Right lobe of liver (tissue), 6 donors: Measurements from ENCODE around the gene CCDC38. TPM values are rescaled to one million over a fixed set of nuclear protein-coding genes. Genes with fewer than 3 reads are reported as not detected.

ENCODE experiments used
- ATAC-seq, 4 donors: fragments of 200-7000 bp; cut with Tn5 transposase; one replicate each; pipeline ENCODE4 v1.9.1; 2020; ENCODE audit warnings: mild to moderate bottlenecking in 4 of 4, moderate library complexity in 4 of 4
- DNase-seq, 3 donors: peaks; one replicate each; pipeline ENCODE4 v3.0.0-alpha.2; 2020
- H3K27ac ChIP-seq, 3 donors: fragments of 200-600 bp; one replicate each; pipeline ENCODE4 v1.8.0; 2022
- H3K27me3 ChIP-seq, 2 donors: fragments of 200-600 bp; one replicate each; pipeline ENCODE4 v1.8.0; 2022
- H3K36me3 ChIP-seq, 4 donors: fragments of 200-600 bp; sonication (generic) in 1 of 4; one replicate each; pipeline versions ENCODE4 v1.5.1 to v1.8.0; 2017 to 2022; ENCODE audit warnings: control low read depth in 1 of 4
- H3K4me1 ChIP-seq, 4 donors: fragments of 200-600 bp; sonication (generic) in 1 of 4; one replicate each; pipeline versions ENCODE4 v1.5.1 to v1.8.0; 2017 to 2022; ENCODE audit warnings: control low read depth in 1 of 4
- H3K4me3 ChIP-seq, 3 donors: fragments of 200-600 bp; one replicate each; pipeline ENCODE4 v1.8.0; 2022
- H3K9me3 ChIP-seq, 4 donors: fragments of 200-600 bp; sonication (generic) in 1 of 4; one replicate each; pipeline versions ENCODE4 v1.5.1 to v1.8.0; 2017 to 2022; ENCODE audit warnings: control low read depth in 1 of 4
- POLR2A ChIP-seq: fragments of 450-650 bp; IDR thresholded peaks from one replicate; pipeline ENCODE4 v1.6.1; 2017; ENCODE audit warnings: antibody characterized with exemption, mild to moderate bottlenecking
- WGBS: methylation state at CpG from one replicate; pipeline ENCODE4 v1.1.6; 2018; ENCODE audit warnings: low coverage, low lambda C conversion rate; ENCODE audit not compliant: insufficient coverage; ENCODE audit errors: missing lambda C conversion rate; 5-methylcytosine and 5-hydroxymethylcytosine counted together
- intact Hi-C, 2 donors: fragments of 100-400 bp; cut with DNase I; formaldehyde crosslinking; loops; one replicate each; pipeline versions ENCODE4 v1.11.2 to v1.14.1; 2022
- total RNA-seq, 6 experiments: library from RNA; depleted of rRNA in 2 of 6; stranded (reverse); fragments of >200 nt in 2 of 6; fragmentation: NEBNext Ultra II Directional in 3 of 6; extraction: Animal tissue kit (Norgen Biotek cat#: 25700) in 3 of 6; gene quantifications; one replicate each; pipeline versions ENCODE4 v1.1.0 to v1.2.4, GENCODE V29; 2016 to 2023
- TF ChIP-seq, protein P1 (sequence below), 4 donors: fragments of 200-600 bp in 3 of 4; fragments of 450-650 bp in 1 of 4; IDR thresholded peaks; one replicate each; pipeline versions ENCODE4 v1.5.1 to v1.8.0; 2016 to 2022; ENCODE audit warnings: antibody characterized with exemption in 4 of 4, mild to moderate bottlenecking in 2 of 4
- donor health status: DM: no; HTN: yes; CAD: no.
- donor health status: DM: no; HTN: no; CAD: no.
- donor health status: DM: no; HTN: no; CAD: no.
- donor health status: DM: no; HTN: yes; CAD: no.
- donor health status: DM: no; HTN: yes; CAD: no.

Gene CCDC38
- total RNA-seq, 6 experiments from 2014 or later, result 0.19 to 1.8 (median 0.89) TPM

DNA sequence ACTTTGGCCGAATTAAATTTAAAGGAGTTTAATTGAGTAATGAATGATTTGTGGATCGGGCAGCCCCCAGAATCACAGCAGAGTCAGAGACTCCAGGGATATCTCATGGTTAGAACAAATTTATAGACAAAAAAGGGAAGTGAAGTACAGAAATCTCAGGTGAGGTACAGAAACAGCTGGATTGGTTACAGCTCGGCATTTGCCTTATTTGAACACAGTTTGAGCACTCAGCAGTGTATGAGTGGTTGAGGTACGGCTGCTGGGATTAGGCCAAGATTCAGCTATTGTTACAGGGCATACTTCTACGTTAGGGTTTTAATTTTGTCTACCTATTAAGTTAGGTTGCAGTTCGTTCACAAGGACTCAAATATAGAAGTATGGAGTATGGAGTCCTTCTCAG lies 23.3 kb downstream of the CCDC38 start:
- H3K27ac ChIP-seq, result no peak overlapping the region
- TF ChIP-seq, protein P1, sequence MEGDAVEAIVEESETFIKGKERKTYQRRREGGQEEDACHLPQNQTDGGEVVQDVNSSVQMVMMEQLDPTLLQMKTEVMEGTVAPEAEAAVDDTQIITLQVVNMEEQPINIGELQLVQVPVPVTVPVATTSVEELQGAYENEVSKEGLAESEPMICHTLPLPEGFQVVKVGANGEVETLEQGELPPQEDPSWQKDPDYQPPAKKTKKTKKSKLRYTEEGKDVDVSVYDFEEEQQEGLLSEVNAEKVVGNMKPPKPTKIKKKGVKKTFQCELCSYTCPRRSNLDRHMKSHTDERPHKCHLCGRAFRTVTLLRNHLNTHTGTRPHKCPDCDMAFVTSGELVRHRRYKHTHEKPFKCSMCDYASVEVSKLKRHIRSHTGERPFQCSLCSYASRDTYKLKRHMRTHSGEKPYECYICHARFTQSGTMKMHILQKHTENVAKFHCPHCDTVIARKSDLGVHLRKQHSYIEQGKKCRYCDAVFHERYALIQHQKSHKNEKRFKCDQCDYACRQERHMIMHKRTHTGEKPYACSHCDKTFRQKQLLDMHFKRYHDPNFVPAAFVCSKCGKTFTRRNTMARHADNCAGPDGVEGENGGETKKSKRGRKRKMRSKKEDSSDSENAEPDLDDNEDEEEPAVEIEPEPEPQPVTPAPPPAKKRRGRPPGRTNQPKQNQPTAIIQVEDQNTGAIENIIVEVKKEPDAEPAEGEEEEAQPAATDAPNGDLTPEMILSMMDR (IDR thresholded peaks at IDR 0.05), result no peak
- TF ChIP-seq POLR2A, result no peak
- no peaks in the 10 kb centered on the region for H3K36me3 ChIP-seq
- DNase-seq (no peak), ATAC-seq (no peak)
- intact Hi-C loops, result loop anchor here in 1 of 2 donors (5.0 kb wide), 1 partner anchor 78 kb away; the partner anchor contains the start of gene HAL
- WGBS, result 90% methylated on average over 2 of the region's 6 CpGs
- no peaks in the 10 kb centered on the region for H3K9me3 ChIP-seq
- no peaks in the 10 kb centered on the region for H3K4me1 ChIP-seq
- H3K4me3 ChIP-seq, result no peak overlapping the region
- H3K27me3 ChIP-seq, result no peaks in the 10 kb centered on the region

DNA sequence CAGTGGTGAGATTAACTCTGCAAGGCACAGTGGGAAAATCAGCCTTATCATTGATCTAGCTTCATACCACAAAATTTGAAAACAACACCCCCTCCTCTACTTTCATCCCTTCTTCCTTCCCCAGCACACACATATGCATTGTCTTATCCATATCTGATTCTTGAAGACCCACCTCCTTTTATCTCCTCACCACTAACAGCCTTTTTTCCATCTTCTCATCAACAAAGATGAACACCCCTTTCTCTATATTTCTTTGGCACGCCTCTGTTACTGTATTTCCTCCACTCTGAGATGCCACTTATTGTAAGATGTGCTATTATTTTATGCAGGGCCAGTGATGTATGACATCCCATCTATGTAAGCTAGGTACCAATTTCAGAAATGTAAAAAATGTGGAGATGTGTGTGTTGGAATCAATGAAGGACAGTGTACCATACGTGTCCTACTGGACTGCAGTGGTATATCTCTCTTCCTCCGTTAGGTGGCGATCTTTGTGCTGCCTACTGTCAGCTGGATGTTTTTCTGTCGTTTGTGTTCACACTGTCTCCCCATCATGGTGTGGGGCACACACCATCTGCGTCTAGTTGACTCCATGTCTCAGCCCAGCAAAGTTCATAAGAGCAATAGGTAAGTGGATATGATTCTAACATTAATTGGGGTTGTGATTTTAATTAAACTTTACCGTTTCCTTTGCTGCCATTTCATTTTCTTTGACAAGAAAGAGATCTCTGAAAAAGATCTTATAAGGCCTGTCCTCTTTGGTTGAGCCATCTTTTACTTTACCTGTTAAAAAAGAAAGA lies 24.0 kb downstream of the CCDC38 start:
- no peaks in the 10 kb centered on the region for H3K27me3 ChIP-seq
- H3K4me3 ChIP-seq, result no peak overlapping the region
- ATAC-seq, result peak; percentile 99 to 100 (median 99)
- no peak overlapping the region for H3K27ac ChIP-seq
- peak in 1 of 3 donors; percentile 55 for DNase-seq
- intact Hi-C loops, result loop anchor here in 1 of 2 donors (5.0 kb wide), 1 partner anchor 79 kb away; the partner anchor contains the start of gene HAL
- 21% methylated on average over 7 of the region's 7 CpGs for WGBS
- no peaks in the 10 kb centered on the region for H3K4me1 ChIP-seq
- TF ChIP-seq, protein P1 (IDR thresholded peaks at IDR 0.05), result peak; percentile 75 to 90 (median 86)
- TF ChIP-seq POLR2A, result no peak
- no peaks in the 10 kb centered on the region for H3K9me3 ChIP-seq
- no peaks in the 10 kb centered on the region for H3K36me3 ChIP-seq

DNA sequence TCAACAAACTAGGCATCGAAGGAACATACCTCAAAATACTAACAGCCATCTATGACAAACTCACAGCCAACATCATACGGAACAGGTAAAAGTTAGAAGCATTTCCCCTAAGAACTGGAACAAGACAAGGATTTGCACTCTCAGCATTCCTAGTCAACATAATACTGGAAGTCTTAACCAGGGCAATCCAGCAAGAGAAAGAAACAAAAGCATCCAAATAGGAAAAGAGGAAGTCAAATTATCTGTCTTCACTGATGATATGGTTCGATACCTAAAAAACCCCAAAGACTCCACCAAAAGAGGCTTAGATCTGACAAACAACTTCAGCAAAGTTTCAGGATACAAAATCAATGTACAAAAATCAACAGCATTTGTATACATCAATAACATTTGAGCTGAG lies 32.5 kb downstream of the CCDC38 start:
- intact Hi-C loops, result no loop called here
- DNase-seq, result no peak
- 96% methylated on average over 3 of the region's 3 CpGs for WGBS
- Histone ChIP-seq H3K9me3 (no peaks in the 10 kb centered on the region), H3K27me3 (no peaks in the 10 kb centered on the region), H3K4me3 (no peak overlapping the region), H3K27ac (no peak overlapping the region), H3K36me3 (no peaks in the 10 kb centered on the region), H3K4me1 (no peaks in the 10 kb centered on the region)
- no peak for ATAC-seq
- no peak for TF ChIP-seq POLR2A
- TF ChIP-seq, protein P1 (IDR thresholded peaks at IDR 0.05), result no peak

DNA sequence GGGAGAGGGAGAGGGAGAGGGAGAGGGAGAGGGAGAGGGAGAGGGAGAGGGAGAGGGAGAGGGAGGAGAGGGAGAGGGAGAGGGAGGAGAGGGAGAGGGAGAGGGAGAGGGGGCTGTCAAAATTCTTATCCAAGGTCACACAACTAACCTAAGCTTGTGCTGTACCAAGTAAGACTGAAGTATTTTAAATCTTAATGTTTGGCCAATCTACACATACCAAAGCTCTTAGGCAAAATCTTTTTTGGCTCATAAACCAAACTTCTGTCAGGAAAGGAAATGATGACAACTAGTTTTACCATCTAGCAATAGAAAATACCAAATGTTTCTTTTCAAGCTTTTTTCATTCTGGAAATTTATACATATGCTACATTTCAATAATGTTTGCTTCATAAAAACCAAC lies 33.8 kb downstream of the CCDC38 start:
- no peaks in the 10 kb centered on the region for H3K27me3 ChIP-seq
- H3K27ac ChIP-seq, result no peak overlapping the region
- intact Hi-C loops, result no loop called here
- no peaks in the 10 kb centered on the region for H3K9me3 ChIP-seq
- H3K4me1 ChIP-seq, result no peaks in the 10 kb centered on the region
- ATAC-seq (no peak), DNase-seq (no peak)
- TF ChIP-seq, protein P1 (IDR thresholded peaks at IDR 0.05), result no peak
- TF ChIP-seq POLR2A, result no peak
- no peaks in the 10 kb centered on the region for H3K36me3 ChIP-seq
- H3K4me3 ChIP-seq, result no peak overlapping the region
